A204.1 (cell line): Measurements from ENCODE around the gene CD2AP.
"Not testable (repeated sequence)": the region's sequence is repeated elsewhere in the genome, so short reads cannot be mapped to it uniquely, and the experiment has no call there.

Source experiments
- FAIRE-seq: peaks from 2 replicates; lab custom pipeline; 2012; peaks lifted over from hg19 to GRCh38; lab: Jason Lieb, UNC

Gene CD2AP

GRCh38 chr6:47477497-47478232 is at the start of gene CD2AP:
Gene CD2AP, plus strand, starts transcription at chr6:47477789. Its CDS starts 456 bp downstream, at chr6:47478245.
- no peak for FAIRE-seq

GRCh38 chr6:47428288-47428687 is 49.3 kb upstream of the CD2AP start:
- FAIRE-seq: no peak

- no peak for FAIRE-seq
These were observed 48.6 kb upstream of the CD2AP start for GRCh38 chr6:47428746-47429664.

- no peak for FAIRE-seq
These were observed 43.0 kb upstream of the CD2AP start for GRCh38 chr6:47434372-47435253.

GRCh38 chr6:47435254-47435612 is 42.4 kb upstream of the CD2AP start:
- no peak for FAIRE-seq

GRCh38 chr6:47437592-47437991 is 40.0 kb upstream of the CD2AP start:
- no peak for FAIRE-seq

- no peak for FAIRE-seq
These were observed 38.9 kb upstream of the CD2AP start for GRCh38 chr6:47438481-47439347.

GRCh38 chr6:47439348-47439668 is 38.3 kb upstream of the CD2AP start:
- FAIRE-seq: no peak

GRCh38 chr6:47440719-47441118 is 36.9 kb upstream of the CD2AP start:
- no peak for FAIRE-seq

GRCh38 chr6:47444964-47445363 is 32.6 kb upstream of the CD2AP start:
- not testable (repeated sequence) for FAIRE-seq

- FAIRE-seq: no peak
These were observed 30.8 kb upstream of the CD2AP start for GRCh38 chr6:47446669-47447330.

- no peak for FAIRE-seq
These were observed 29.9 kb upstream of the CD2AP start for GRCh38 chr6:47447722-47448121.

GRCh38 chr6:47451162-47451561 is 26.4 kb upstream of the CD2AP start:
- no peak for FAIRE-seq

- FAIRE-seq: no peak
These were observed 24.7 kb upstream of the CD2AP start for GRCh38 chr6:47452899-47453298.

- FAIRE-seq: no peak
These were observed 24.1 kb upstream of the CD2AP start for GRCh38 chr6:47453372-47453936.

GRCh38 chr6:47454713-47455396 is 22.7 kb upstream of the CD2AP start:
- FAIRE-seq: no peak

GRCh38 chr6:47455533-47456209 is 21.9 kb upstream of the CD2AP start:
- FAIRE-seq: no peak

- FAIRE-seq: no peak
These were observed 21.0 kb upstream of the CD2AP start for GRCh38 chr6:47456536-47456975.

GRCh38 chr6:47457370-47457769 is 20.2 kb upstream of the CD2AP start:
- no peak for FAIRE-seq
